Measurements from ENCODE around the gene ALLC. TPM values are rescaled to one million over a fixed set of nuclear protein-coding genes. Genes with fewer than 3 reads are reported as not detected.
"Not testable (repeated sequence)": the region's sequence is repeated elsewhere in the genome, so short reads cannot be mapped to it uniquely, and the experiment has no call there.

ALLC gene
- total RNA-seq, 1 donor from 2014 or later = not detected

GRCh38 chr2:3626118-3626811 is 31.7 kb upstream of the ALLC start:
- intact Hi-C loops (cut with micrococcal nuclease) = no loop called here

GRCh38 chr2:3626812-3627499 is 31.0 kb upstream of the ALLC start:
- intact Hi-C loops (cut with micrococcal nuclease) = no loop called here

- intact Hi-C loops (cut with micrococcal nuclease) = no loop called here
These were observed 30.4 kb upstream of the ALLC start for GRCh38 chr2:3627500-3628100.

- intact Hi-C loops (cut with micrococcal nuclease) = no loop called here
These were observed 29.7 kb upstream of the ALLC start for GRCh38 chr2:3628241-3628679.

- intact Hi-C loops (cut with micrococcal nuclease) = no loop called here
These were observed 29.2 kb upstream of the ALLC start for GRCh38 chr2:3628800-3629199.

GRCh38 chr2:3630631-3631030 is 27.4 kb upstream of the ALLC start:
- intact Hi-C loops (cut with micrococcal nuclease) = no loop called here

GRCh38 chr2:3631161-3631850 is 26.7 kb upstream of the ALLC start:
- intact Hi-C loops (cut with micrococcal nuclease) = no loop called here

- intact Hi-C loops (cut with micrococcal nuclease) = no loop called here
These were observed 25.9 kb upstream of the ALLC start for GRCh38 chr2:3631851-3632659.

- intact Hi-C loops (cut with micrococcal nuclease) = no loop called here
These were observed 24.7 kb upstream of the ALLC start for GRCh38 chr2:3633089-3633981.

GRCh38 chr2:3633982-3634595 is 23.9 kb upstream of the ALLC start:
- intact Hi-C loops (cut with micrococcal nuclease) = no loop called here

- intact Hi-C loops (cut with micrococcal nuclease) = no loop called here
These were observed 23.3 kb upstream of the ALLC start for GRCh38 chr2:3634596-3635121.

- intact Hi-C loops (cut with micrococcal nuclease) = no loop called here
These were observed 22.6 kb upstream of the ALLC start for GRCh38 chr2:3635171-3635974.

GRCh38 chr2:3635975-3636327 is 22.0 kb upstream of the ALLC start:
- intact Hi-C loops (cut with micrococcal nuclease) = not testable (repeated sequence)

GRCh38 chr2:3636586-3637310 is 21.3 kb upstream of the ALLC start:
- intact Hi-C loops (cut with micrococcal nuclease) = no loop called here

- intact Hi-C loops (cut with micrococcal nuclease) = no loop called here
These were observed 20.7 kb upstream of the ALLC start for GRCh38 chr2:3637311-3637675.

GRCh38 chr2:3637692-3638455 is 20.1 kb upstream of the ALLC start:
- intact Hi-C loops (cut with micrococcal nuclease) = no loop called here

GRCh38 chr2:3638456-3638810 is 19.6 kb upstream of the ALLC start:
- intact Hi-C loops (cut with micrococcal nuclease) = no loop called here
